SU-DHL-6 (cell line): ENCODE results near the gene PMEL.
"Not testable (repeated sequence)": the region's sequence is repeated elsewhere in the genome, so short reads cannot be mapped to it uniquely, and the experiment has no call there.

Experiments
- CTCF ChIP-seq: fragments of 200-600 bp; sonication (generic); IDR thresholded peaks from one replicate; pipeline ENCODE4 v1.5.1; 2017; ENCODE audit warnings: antibody characterized with exemption, mild to moderate bottlenecking, low read length, moderate library complexity; ENCODE audit not compliant: insufficient read depth, poor library complexity, severe bottlenecking
- EZH2phosphoT487 ChIP-seq: fragments of 200-600 bp; sonication (generic), shearing (Covaris generic); conservative IDR thresholded peaks from 2 replicates; pipeline ENCODE4 v1.6.1; 2018; ENCODE audit warnings: mild to moderate bottlenecking, antibody characterized with exemption, low read length, moderate library complexity, mixed read lengths

- TF ChIP-seq CTCF, EZH2phosphoT487: not testable (repeated sequence)
These were observed 20.1 kb upstream of the PMEL start for GRCh38 chr12:55985976-55986375.
